ENCODE measurements around the gene ZNF789. TPM values are rescaled to one million over a fixed set of nuclear protein-coding genes. Genes with fewer than 3 reads are reported as not detected.

The ZNF789 gene
- total RNA-seq, 1 experiment from 2014 or later: 15.0 TPM

GRCh38 chr7:99490878-99491277, 18.2 kb downstream of the ZNF789 start:
- intact Hi-C loops (cut with micrococcal nuclease): no loop called here
- POLR2A ChIA-PET: interaction anchor here (0.9 to 2.4 kb wide), 2 partner anchors 9 to 12 kb away, joined by 4 to 10 read pairs; partner anchors contain the start of gene ZNF394
- Mint-ChIP-seq H3K4me3 (ENCODE audit: unreplicated experiment) (no peak overlapping the region), H3K36me3 (ENCODE audit: insufficient read depth, unreplicated experiment) (peaks cover 51% of the 10 kb centered on the region), H3K27ac (ENCODE audit: low read depth, unreplicated experiment) (no peak overlapping the region), H3K9me3 (ENCODE audit: unreplicated experiment) (peaks cover 8% of the 10 kb centered on the region), H3K4me1 (ENCODE audit: insufficient read depth, unreplicated experiment) (no peaks in the 10 kb centered on the region), H3K27me3 (ENCODE audit: insufficient read depth, unreplicated experiment) (no peaks in the 10 kb centered on the region)
- CTCF ChIA-PET: interaction anchor here (1.3 kb wide), 1 partner anchor 9 kb away, joined by 4 read pairs; the partner anchor contains the start of gene ZNF394
- DNase-seq (ENCODE audit: unreplicated experiment): no peak
- no TSS peak for BruUV-seq (replicated peaks)
- TF ChIP-seq CTCF (IDR thresholded peaks at IDR 0.05; ENCODE audit: unreplicated experiment): no peak

- Mint-ChIP-seq H3K4me1 (ENCODE audit: insufficient read depth, unreplicated experiment) (peaks cover 13% of the 10 kb centered on the region), H3K9me3 (ENCODE audit: unreplicated experiment) (peaks cover 8% of the 10 kb centered on the region), H3K4me3 (ENCODE audit: unreplicated experiment) (no peak overlapping the region), H3K27ac (ENCODE audit: low read depth, unreplicated experiment) (no peak overlapping the region), H3K36me3 (ENCODE audit: insufficient read depth, unreplicated experiment) (peaks cover 78% of the 10 kb centered on the region), H3K27me3 (ENCODE audit: insufficient read depth, unreplicated experiment) (no peaks in the 10 kb centered on the region)
- BruUV-seq (replicated peaks): no TSS peak
- DNase-seq (ENCODE audit: unreplicated experiment): no peak
- ChIA-PET CTCF (no interaction called here), POLR2A (no interaction called here)
- no peak for TF ChIP-seq CTCF (IDR thresholded peaks at IDR 0.05; ENCODE audit: unreplicated experiment)
- intact Hi-C loops (cut with micrococcal nuclease): no loop called here
Measured at GRCh38 chr7:99493823-99494222, 21.1 kb downstream of the ZNF789 start.

GRCh38 chr7:99497766-99498545, 25.3 kb downstream of the ZNF789 start:
- Mint-ChIP-seq H3K4me1 (ENCODE audit: insufficient read depth, unreplicated experiment) (peaks cover 13% of the 10 kb centered on the region), H3K27ac (ENCODE audit: low read depth, unreplicated experiment) (peak overlapping the region; percentile 100), H3K9me3 (ENCODE audit: unreplicated experiment) (no peaks in the 10 kb centered on the region), H3K27me3 (ENCODE audit: insufficient read depth, unreplicated experiment) (no peaks in the 10 kb centered on the region), H3K36me3 (ENCODE audit: insufficient read depth, unreplicated experiment) (peaks cover 70% of the 10 kb centered on the region), H3K4me3 (ENCODE audit: unreplicated experiment) (peak overlapping the region; percentile 98)
- no peak for TF ChIP-seq CTCF (IDR thresholded peaks at IDR 0.05; ENCODE audit: unreplicated experiment)
- no peak for DNase-seq (ENCODE audit: unreplicated experiment)
- intact Hi-C loops (cut with micrococcal nuclease): no loop called here
- ChIA-PET CTCF (interaction anchor here (1.8 kb wide), 1 partner anchor 24 kb away, joined by 5 read pairs; no protein-coding TSS in a partner anchor), POLR2A (interaction anchor here (0.6 to 4.5 kb wide), 7 partner anchors 8 to 60 kb away, joined by 3 to 23 read pairs (median 4); partner anchors contain the start of genes ATP5MF and ZNF655)
- no TSS peak for BruUV-seq (replicated peaks)

- Mint-ChIP-seq H3K9me3 (ENCODE audit: unreplicated experiment) (no peaks in the 10 kb centered on the region), H3K27ac (ENCODE audit: low read depth, unreplicated experiment) (peak overlapping the region; percentile 100), H3K4me1 (ENCODE audit: insufficient read depth, unreplicated experiment) (peaks cover 13% of the 10 kb centered on the region), H3K36me3 (ENCODE audit: insufficient read depth, unreplicated experiment) (peaks cover 64% of the 10 kb centered on the region), H3K4me3 (ENCODE audit: unreplicated experiment) (peak overlapping the region; percentile 98), H3K27me3 (ENCODE audit: insufficient read depth, unreplicated experiment) (no peaks in the 10 kb centered on the region)
- no peak for TF ChIP-seq CTCF (IDR thresholded peaks at IDR 0.05; ENCODE audit: unreplicated experiment)
- no peak for DNase-seq (ENCODE audit: unreplicated experiment)
- intact Hi-C loops (cut with micrococcal nuclease): no loop called here
- ChIA-PET POLR2A (interaction anchor here (0.6 to 4.5 kb wide), 7 partner anchors 9 to 60 kb away, joined by 3 to 23 read pairs (median 4); partner anchors contain the start of genes ATP5MF and ZNF655), CTCF (interaction anchor here (0.7 to 1.8 kb wide), 2 partner anchors 25 to 550 kb away, joined by 5 read pairs; no protein-coding TSS in a partner anchor)
- BruUV-seq (replicated peaks): no TSS peak
Measured at GRCh38 chr7:99498546-99498944, 25.9 kb downstream of the ZNF789 start.
